Lung (tissue), 12 donors: ENCODE measurements around the gene MYLK. TPM values are rescaled to one million over a fixed set of nuclear protein-coding genes. Genes with fewer than 3 reads are reported as not detected.

ENCODE experiments used
- ATAC-seq: fragments of 200-7000 bp; cut with Tn5 transposase; one replicate; pipeline ENCODE4 v1.9.1; 2020; ENCODE audit warnings: moderate number of reproducible peaks; ENCODE audit not compliant: insufficient read depth, low FRiP score
- DNase-seq, 3 donors: peaks; one replicate each; pipeline ENCODE4 v3.0.0-alpha.2; 2013 to 2017
- H3K27ac ChIP-seq, 2 donors: one replicate each; pipeline ENCODE4 v1.5.1; 2013; ENCODE audit warnings: mild to moderate bottlenecking in 2 of 2, moderate library complexity in 2 of 2, control low read depth in 1 of 2, inconsistent platforms in 1 of 2, low read depth in 1 of 2, low read length in 1 of 2
- H3K27me3 ChIP-seq, 3 donors: one replicate each; pipeline ENCODE4 v1.5.1; 2013; ENCODE audit warnings: low read length in 2 of 3; ENCODE audit not compliant: control insufficient read depth in 3 of 3, insufficient read depth in 3 of 3
- H3K36me3 ChIP-seq, 4 donors: one replicate each; pipeline ENCODE4 v1.5.1; 2013; ENCODE audit warnings: low read length in 4 of 4, mild to moderate bottlenecking in 1 of 4, moderate library complexity in 1 of 4; ENCODE audit not compliant: control insufficient read depth in 4 of 4, insufficient read depth in 4 of 4
- H3K4me1 ChIP-seq, 5 donors: one replicate each; pipeline ENCODE4 v1.5.1; 2013; ENCODE audit warnings: low read length in 5 of 5, mild to moderate bottlenecking in 2 of 5, moderate library complexity in 1 of 5; ENCODE audit not compliant: control insufficient read depth in 5 of 5, insufficient read depth in 5 of 5
- H3K4me3 ChIP-seq: one replicate; pipeline ENCODE4 v1.5.1; 2013; ENCODE audit warnings: mild to moderate bottlenecking, control low read depth, moderate library complexity
- H3K9ac ChIP-seq, 2 donors: one replicate each; pipeline ENCODE4 v1.5.1; 2013; ENCODE audit warnings: low read length in 2 of 2, control low read depth in 1 of 2; ENCODE audit not compliant: insufficient read depth in 1 of 2
- H3K9me3 ChIP-seq, 4 donors: one replicate each; pipeline ENCODE4 v1.5.1; 2013; ENCODE audit warnings: low read length in 3 of 4, mild to moderate bottlenecking in 1 of 4, moderate library complexity in 1 of 4; ENCODE audit not compliant: control insufficient read depth in 4 of 4, insufficient read depth in 3 of 4
- CTCF ChIP-seq: IDR thresholded peaks from 2 replicates; pipeline ENCODE4 v1.5.1; 2012; ENCODE audit warnings: mild to moderate bottlenecking; ENCODE audit errors: control extremely low read depth, extremely low read depth
- WGBS, 2 donors: extraction: QIAGEN DNeasy Blood & Tissue Kit; methylation state at CpG; one replicate each; pipeline ENCODE4 v1.1.7; 2013; 5-methylcytosine and 5-hydroxymethylcytosine counted together
- polyA plus RNA-seq, 2 donors: library from polyadenylated mRNA; stranded (reverse); fragments of 200-250 nt; gene quantifications; one replicate each; pipeline ENCODE4 v1.2.1, GENCODE V29; 2013
- total RNA-seq, 2 donors: library from RNA; depleted of rRNA in 1 of 2; stranded (reverse); fragments of >200 nt in 1 of 2; gene quantifications; one replicate each; pipeline ENCODE4 v1.2.1, GENCODE V29; 2014 to 2021
- donor health status: control.
- donor health status: control.
- donor health status: Bipolar disorder and iron deficiency.
- donor health status: healthy.
- donor health status: DM: yes; HTN: yes; CAD: no.

Gene MYLK
- total and polyA plus RNA-seq, 4 donors: 23.3 to 324 (median 112) TPM

- H3K9ac ChIP-seq: no peak overlapping the region
- H3K27me3 ChIP-seq: no peaks in the 10 kb centered on the region
- H3K36me3 ChIP-seq: peaks cover 0 to 37% (median 17%) of the 10 kb centered on the region in 4 donors
- peak overlapping the region in 1 of 2 donors; percentile 77 for H3K27ac ChIP-seq
- DNase-seq: no peak
- H3K4me1 ChIP-seq: peaks cover 0 to 17% (median 7%) of the 10 kb centered on the region in 5 donors
- no peak for TF ChIP-seq CTCF
- no peak overlapping the region for H3K4me3 ChIP-seq
- peak; percentile 74 for ATAC-seq
- H3K9me3 ChIP-seq: peaks cover 0 to 2% (median 0%) of the 10 kb centered on the region in 4 donors
Measured at GRCh38 chr3:123749711-123750110, 134.4 kb downstream of the MYLK start.

DNA sequence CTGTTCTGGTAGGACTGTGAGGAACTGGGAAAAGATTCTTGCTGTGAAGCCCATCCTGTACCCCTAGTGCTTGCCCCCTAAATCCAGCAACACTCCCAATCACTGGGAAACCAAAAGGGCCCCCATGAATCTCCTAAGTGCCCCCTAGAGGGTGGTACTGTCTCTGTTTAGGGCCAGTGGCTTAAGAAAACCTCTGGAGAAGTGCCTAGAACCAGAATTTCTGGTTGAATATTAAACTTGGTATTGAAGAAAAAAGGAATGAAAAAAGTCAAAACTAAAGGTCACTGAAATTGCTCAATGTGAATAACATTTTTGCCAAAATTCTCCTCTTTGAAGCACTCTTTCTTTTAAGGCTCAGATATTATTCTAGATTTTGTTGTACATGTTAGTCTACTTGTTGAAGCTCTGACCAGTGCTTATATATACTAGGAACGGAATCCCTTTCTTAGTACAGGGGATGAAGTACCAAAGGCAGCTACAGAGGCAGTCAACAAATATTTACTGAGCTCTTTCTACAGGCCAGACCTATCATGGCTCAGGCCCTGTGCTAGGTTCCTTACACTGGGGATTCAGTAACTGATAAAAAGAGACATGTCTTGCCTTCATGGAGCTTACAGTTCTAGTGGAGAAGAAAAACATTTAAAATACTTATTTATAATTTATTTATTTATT is 138.8 kb downstream of the MYLK start:
- peaks cover 0 to 25% (median 9%) of the 10 kb centered on the region in 4 donors for H3K36me3 ChIP-seq
- H3K9me3 ChIP-seq: peaks cover 0 to 2% (median 0%) of the 10 kb centered on the region in 4 donors
- no peaks in the 10 kb centered on the region for H3K27me3 ChIP-seq
- no peak overlapping the region for H3K27ac ChIP-seq
- no peak for TF ChIP-seq CTCF
- 73 to 88% methylated on average over 1 of the region's 1 CpG for WGBS, 2 donors
- DNase-seq (peak in 1 of 3 donors; percentile 54), ATAC-seq (no peak)
- H3K4me1 ChIP-seq: peaks cover 0 to 6% (median 4%) of the 10 kb centered on the region in 5 donors
- H3K4me3 ChIP-seq: no peak overlapping the region
- no peak overlapping the region for H3K9ac ChIP-seq

DNA sequence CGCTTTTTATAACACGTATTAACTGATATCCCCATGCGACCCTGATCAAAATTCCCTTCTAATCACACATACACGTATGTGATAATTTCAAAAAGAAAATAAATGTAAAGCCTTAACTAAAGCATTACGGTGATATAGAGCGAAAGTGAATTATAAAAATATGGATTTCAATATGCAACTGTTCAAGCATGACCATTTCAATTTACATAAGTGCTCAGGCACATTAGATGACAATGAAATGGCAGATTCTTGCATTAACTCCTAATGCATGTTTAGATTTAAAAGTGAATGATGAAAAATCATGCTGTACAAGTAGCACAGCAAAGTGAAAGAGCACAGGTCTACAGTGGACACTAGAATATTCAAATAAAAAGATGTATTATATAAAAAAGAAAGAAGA is 140.1 kb downstream of the MYLK start:
- DNase-seq (no peak), ATAC-seq (no peak)
- H3K9me3 ChIP-seq: no peaks in the 10 kb centered on the region
- no peak overlapping the region for H3K27ac ChIP-seq
- peaks cover 0 to 5% (median 4%) of the 10 kb centered on the region in 5 donors for H3K4me1 ChIP-seq
- no peak overlapping the region for H3K4me3 ChIP-seq
- no peaks in the 10 kb centered on the region for H3K27me3 ChIP-seq
- 93% methylated on average over 6 of the region's 6 CpGs for WGBS, 2 donors
- peaks cover 0 to 24% (median 10%) of the 10 kb centered on the region in 4 donors for H3K36me3 ChIP-seq
- no peak for TF ChIP-seq CTCF
- no peak overlapping the region for H3K9ac ChIP-seq

GRCh38 chr3:123743121-123743520 is 141.0 kb downstream of the MYLK start:
- no peaks in the 10 kb centered on the region for H3K9me3 ChIP-seq
- no peaks in the 10 kb centered on the region for H3K27me3 ChIP-seq
- DNase-seq (peak in 2 of 3 donors; percentile 56 to 61), ATAC-seq (no peak)
- peaks cover 0 to 28% (median 13%) of the 10 kb centered on the region in 4 donors for H3K36me3 ChIP-seq
- peaks cover 0 to 5% (median 4%) of the 10 kb centered on the region in 5 donors for H3K4me1 ChIP-seq
- no peak overlapping the region for H3K27ac ChIP-seq
- TF ChIP-seq CTCF: no peak
- no peak overlapping the region for H3K4me3 ChIP-seq
- H3K9ac ChIP-seq: peak overlapping the region in 1 of 2 donors; percentile 11
